Kidney (tissue), 14 donors: ENCODE results near the gene NRTN. TPM values are rescaled to one million over a fixed set of nuclear protein-coding genes. Genes with fewer than 3 reads are reported as not detected.

Experiments
- DNase-seq, 5 donors: peaks; one replicate each; pipeline ENCODE4 v3.0.0-alpha.2; 2013 to 2020
- FAIRE-seq: peaks from 2 replicates; lab custom pipeline; 2012; peaks lifted over from hg19 to GRCh38; lab: Jason Lieb, UNC
- H3K27ac ChIP-seq, 2 donors: one replicate each; pipeline ENCODE4 v1.7.0; 2013; ENCODE audit warnings: low read depth in 2 of 2, low read length in 2 of 2, inconsistent platforms in 1 of 2
- H3K27me3 ChIP-seq: one replicate; pipeline ENCODE4 v1.7.1; 2013; ENCODE audit warnings: low read length, inconsistent platforms; ENCODE audit not compliant: control insufficient read depth, insufficient read depth
- H3K36me3 ChIP-seq, 3 donors: one replicate each; pipeline versions ENCODE4 v1.7.0 to v1.7.1; 2013; ENCODE audit warnings: low read length in 3 of 3, control low read depth in 1 of 3, inconsistent platforms in 1 of 3; ENCODE audit not compliant: insufficient read depth in 3 of 3, control insufficient read depth in 2 of 3
- H3K4me1 ChIP-seq, 3 donors: one replicate each; pipeline versions ENCODE4 v1.7.0 to v1.7.1; 2013; ENCODE audit warnings: low read length in 3 of 3, inconsistent platforms in 1 of 3, low read depth in 1 of 3; ENCODE audit not compliant: control insufficient read depth in 2 of 3, insufficient read depth in 2 of 3
- H3K4me3 ChIP-seq, 3 donors: one replicate each; pipeline versions ENCODE4 v1.7.0 to v1.8.1; 2013; ENCODE audit warnings: low read length in 3 of 3, control low read depth in 1 of 3, inconsistent platforms in 1 of 3
- H3K9ac ChIP-seq, 3 donors: one replicate each; pipeline versions ENCODE4 v1.7.0 to v1.7.1; 2013; ENCODE audit warnings: low read length in 3 of 3, control low read depth in 1 of 3, inconsistent platforms in 1 of 3
- H3K9me3 ChIP-seq, 3 donors: one replicate each; pipeline versions ENCODE4 v1.7.0 to v1.7.1; 2013; ENCODE audit warnings: low read length in 3 of 3, control low read depth in 1 of 3, inconsistent platforms in 1 of 3; ENCODE audit not compliant: control insufficient read depth in 2 of 3, insufficient read depth in 1 of 3
- intact Hi-C: fragments of 100-400 bp; cut with DNase I; formaldehyde crosslinking; loops from one replicate; pipeline ENCODE4 v1.11.1; 2022
- polyA plus RNA-seq: library from polyadenylated mRNA; stranded (reverse); fragments of 350-450 nt; fragmentation: Illumina TruSeq; extraction: RNeasy Lipid Tissue Mini Kit (QIAGEN cat#74804); gene quantifications from one replicate; pipeline ENCODE4 v1.2.3, GENCODE V29; 2014; ENCODE audit warnings: low read depth, low replicate concordance; ENCODE audit not compliant: insufficient read depth
- total RNA-seq: library from RNA; stranded (reverse); fragmentation: NEBNext Ultra II Directional; extraction: Animal tissue kit (Norgen Biotek cat#: 25700); gene quantifications from one replicate; pipeline ENCODE4 v1.2.1, GENCODE V29; 2021
- TF ChIP-seq, protein P1 (sequence below): IDR thresholded peaks from 3 replicates; pipeline ENCODE4 v1.5.1; 2012; ENCODE audit warnings: mild to moderate bottlenecking, moderate library complexity, borderline replicate concordance; ENCODE audit not compliant: insufficient read depth; ENCODE audit errors: extremely low read depth
- donor health status: control.
- donor health status: control.
- donor health status: control.
- donor health status: control.
- donor health status: control.
- donor health status: DM: yes; HTN: yes; CAD: no.
- donor health status: Normal renal cell carcinoma (clear cell type).

The NRTN gene
- total and polyA plus RNA-seq, 2 donors from 2014 or later = 3.5 to 5.8 TPM

DNA sequence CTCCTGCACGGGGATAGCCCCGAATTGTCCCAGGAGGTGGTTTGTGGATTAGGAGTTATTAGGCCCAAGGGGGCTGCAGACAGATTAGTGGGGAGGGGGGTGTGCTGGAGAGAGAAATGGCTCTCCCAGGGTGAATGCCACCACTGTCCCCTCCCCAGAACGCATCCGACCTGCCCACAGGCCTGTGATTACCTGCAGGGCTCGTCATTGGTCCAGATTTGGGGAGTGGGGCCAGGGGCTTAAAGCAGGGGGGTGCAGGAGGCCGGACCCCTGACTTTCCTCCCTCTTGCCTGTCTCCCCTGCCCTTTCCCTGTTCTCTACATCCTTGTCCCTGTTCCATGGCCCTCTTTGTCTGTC is 1.2 kb downstream of the NRTN start:
- H3K9ac ChIP-seq = no peak overlapping the region
- H3K4me1 ChIP-seq = peaks cover 0 to 10% (median 0%) of the 10 kb centered on the region in 3 donors
- H3K36me3 ChIP-seq = no peaks in the 10 kb centered on the region
- FAIRE-seq (no peak), DNase-seq (no peak)
- no peak overlapping the region for H3K27ac ChIP-seq
- peak overlapping the region in 1 of 3 donors; percentile 21 for H3K4me3 ChIP-seq
- intact Hi-C loops = loop anchor here (10.0 kb wide), 1 partner anchor 89 kb away; no protein-coding TSS in a partner anchor
- TF ChIP-seq, protein P1, sequence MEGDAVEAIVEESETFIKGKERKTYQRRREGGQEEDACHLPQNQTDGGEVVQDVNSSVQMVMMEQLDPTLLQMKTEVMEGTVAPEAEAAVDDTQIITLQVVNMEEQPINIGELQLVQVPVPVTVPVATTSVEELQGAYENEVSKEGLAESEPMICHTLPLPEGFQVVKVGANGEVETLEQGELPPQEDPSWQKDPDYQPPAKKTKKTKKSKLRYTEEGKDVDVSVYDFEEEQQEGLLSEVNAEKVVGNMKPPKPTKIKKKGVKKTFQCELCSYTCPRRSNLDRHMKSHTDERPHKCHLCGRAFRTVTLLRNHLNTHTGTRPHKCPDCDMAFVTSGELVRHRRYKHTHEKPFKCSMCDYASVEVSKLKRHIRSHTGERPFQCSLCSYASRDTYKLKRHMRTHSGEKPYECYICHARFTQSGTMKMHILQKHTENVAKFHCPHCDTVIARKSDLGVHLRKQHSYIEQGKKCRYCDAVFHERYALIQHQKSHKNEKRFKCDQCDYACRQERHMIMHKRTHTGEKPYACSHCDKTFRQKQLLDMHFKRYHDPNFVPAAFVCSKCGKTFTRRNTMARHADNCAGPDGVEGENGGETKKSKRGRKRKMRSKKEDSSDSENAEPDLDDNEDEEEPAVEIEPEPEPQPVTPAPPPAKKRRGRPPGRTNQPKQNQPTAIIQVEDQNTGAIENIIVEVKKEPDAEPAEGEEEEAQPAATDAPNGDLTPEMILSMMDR = no peak
- H3K9me3 ChIP-seq = no peaks in the 10 kb centered on the region
- no peaks in the 10 kb centered on the region for H3K27me3 ChIP-seq

DNA sequence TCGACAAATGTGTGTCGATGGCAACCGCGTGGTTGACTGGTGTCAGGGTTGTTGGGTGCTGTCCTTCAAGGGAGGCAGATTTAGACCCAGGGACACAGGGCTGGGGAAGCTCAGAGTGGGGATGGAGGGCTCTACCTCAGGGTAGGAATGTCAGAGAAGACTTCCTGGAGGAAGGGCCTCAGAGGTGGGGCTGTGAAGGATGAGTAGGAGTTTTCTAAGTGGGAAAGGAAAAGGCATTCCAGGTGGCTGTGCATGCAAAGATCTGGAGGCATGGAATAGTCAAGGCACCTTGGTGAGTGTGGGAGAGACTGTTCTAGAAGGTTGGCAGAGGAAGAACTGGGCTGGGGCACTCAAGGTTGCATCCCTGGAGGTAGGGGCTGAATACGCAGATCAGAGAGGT is 2.0 kb downstream of the NRTN start:
- TF ChIP-seq, protein P1 = no peak
- no peak overlapping the region for H3K27ac ChIP-seq
- no peaks in the 10 kb centered on the region for H3K9me3 ChIP-seq
- H3K4me1 ChIP-seq = peaks cover 0 to 8% (median 0%) of the 10 kb centered on the region in 3 donors
- H3K27me3 ChIP-seq = no peaks in the 10 kb centered on the region
- no peak for DNase-seq
- FAIRE-seq = no peak
- no peaks in the 10 kb centered on the region for H3K36me3 ChIP-seq
- intact Hi-C loops = loop anchor here (10.0 kb wide), 1 partner anchor 88 kb away; no protein-coding TSS in a partner anchor
- H3K9ac ChIP-seq = no peak overlapping the region
- H3K4me3 ChIP-seq = no peak overlapping the region

DNA sequence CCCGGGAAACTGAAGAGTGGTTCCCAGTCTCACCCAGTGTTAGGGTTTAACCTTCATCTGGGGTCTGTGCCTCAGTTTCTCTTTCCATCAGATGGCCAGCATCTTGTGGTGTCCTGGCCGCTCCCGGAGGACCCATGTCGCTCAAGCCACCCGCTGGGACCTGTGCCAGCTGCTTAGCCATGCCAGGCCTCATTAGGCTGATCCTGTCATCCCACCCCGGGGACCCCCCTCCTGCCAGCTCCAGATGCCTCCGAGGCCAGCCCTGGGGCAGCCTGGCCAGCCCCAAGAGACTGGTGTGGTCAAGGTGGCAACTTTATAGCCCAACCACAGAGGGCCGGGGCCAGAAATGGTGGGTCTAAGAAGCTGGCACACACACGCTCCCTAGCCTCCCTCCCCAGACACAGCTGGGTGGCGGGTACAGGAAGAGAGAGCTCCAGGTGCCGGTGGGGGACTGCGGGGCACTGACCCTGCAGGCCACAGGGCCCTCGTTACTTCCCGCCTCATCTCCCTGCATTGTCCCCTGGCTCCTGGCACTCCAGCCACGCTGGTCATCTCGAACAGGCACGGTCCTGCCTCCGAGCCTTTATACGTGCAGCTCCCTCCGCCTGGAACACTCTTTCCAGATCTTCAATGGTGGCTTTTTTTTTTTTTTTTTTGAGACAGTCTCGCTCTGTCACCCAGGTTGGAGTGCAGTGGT is 3.4 kb downstream of the NRTN start:
- DNase-seq (peak in 1 of 5 donors; percentile 74), FAIRE-seq (no peak)
- Histone ChIP-seq H3K9ac (no peak overlapping the region), H3K9me3 (no peaks in the 10 kb centered on the region), H3K4me3 (no peak overlapping the region), H3K4me1 (peaks cover 0 to 7% (median 0%) of the 10 kb centered on the region in 3 donors), H3K27me3 (no peaks in the 10 kb centered on the region), H3K27ac (no peak overlapping the region), H3K36me3 (no peaks in the 10 kb centered on the region)
- TF ChIP-seq, protein P1 = no peak
- intact Hi-C loops = loop anchor here (10.0 kb wide), 1 partner anchor 87 kb away; no protein-coding TSS in a partner anchor
